HCEC 1CT (cell line): Measurements from ENCODE around the gene HNRNPUL2.
"Not testable (repeated sequence)": the region's sequence is repeated elsewhere in the genome, so short reads cannot be mapped to it uniquely, and the experiment has no call there.

Experiments used
- DNase-seq: peaks from one replicate; pipeline ENCODE4 v3.0.0-alpha.2; 2017

Gene HNRNPUL2

DNA sequence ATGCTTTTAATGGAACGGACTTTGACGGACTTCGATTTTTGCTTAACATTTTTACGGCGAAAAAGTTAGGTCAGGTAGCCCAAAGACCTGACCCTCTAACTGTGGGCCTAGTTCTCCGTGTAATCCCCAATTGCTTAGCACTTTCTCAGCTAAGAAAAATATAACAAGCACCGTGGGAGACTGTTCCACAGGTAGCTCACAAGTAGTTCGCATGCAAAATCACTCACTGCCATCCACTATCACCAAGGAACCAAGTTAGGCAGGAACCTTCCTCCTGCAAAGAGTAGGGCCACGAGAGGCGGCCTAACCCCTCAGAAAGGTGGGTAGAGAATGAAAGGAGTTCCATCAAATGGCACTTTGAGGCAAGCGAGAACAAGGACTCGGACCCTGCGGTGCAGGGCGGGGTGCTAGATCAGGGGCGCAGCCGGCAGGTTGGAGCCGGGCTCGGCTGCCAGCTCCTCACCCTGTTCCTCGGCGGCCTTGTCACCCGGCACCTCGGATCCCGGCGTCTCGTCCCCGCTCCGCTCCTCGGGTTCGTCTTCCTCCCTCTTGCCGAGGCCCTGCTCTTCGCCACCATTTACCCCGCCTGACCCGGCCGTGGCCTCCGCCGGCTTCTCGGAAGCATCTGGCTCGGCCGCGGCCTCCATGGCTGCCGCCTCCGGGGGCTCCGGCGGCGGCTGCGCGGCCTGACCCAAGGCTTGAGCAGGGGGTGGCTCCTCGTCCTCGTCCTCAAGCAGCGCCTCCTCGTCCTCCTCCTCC is 922 bp downstream of the HNRNPUL2 start:
- DNase-seq = no peak

DNA sequence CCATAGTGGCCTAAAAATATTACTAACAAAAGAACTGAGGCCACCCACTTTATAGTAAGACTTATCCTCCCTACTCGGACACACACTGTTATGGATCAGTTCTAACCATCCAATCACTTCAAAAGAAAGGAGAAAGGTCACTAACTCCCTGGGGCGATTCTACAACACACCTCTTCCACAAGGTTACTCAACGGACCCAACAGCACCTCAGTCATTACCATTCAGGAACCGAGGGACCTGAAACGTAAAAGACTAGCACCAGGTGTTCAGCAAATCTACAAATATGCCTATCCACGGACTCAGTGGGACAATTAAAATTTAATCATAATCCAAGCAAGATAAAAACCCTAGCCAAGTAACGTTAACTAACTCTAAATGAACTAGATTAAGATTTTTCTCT is 1.6 kb downstream of the HNRNPUL2 start:
- DNase-seq = no peak

DNA sequence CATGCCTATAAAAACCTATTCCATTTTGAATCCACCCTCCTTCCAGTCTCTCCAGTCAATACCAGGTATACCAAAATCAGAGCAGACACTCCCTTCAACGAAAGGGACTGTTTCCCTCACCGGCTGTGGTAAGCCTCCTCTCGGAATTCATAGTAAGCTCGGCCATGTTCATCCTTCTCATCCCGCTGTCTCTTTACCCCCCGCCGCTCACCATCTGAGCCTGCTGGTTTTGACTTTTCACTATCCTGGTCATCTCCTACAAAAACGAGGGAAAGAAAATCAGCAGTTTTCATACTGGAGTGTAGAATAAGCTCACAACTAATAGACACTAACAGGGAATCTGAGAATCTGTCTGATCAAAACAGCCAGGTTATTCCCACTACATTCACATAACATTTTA is 3.1 kb downstream of the HNRNPUL2 start:
- no peak for DNase-seq

DNA sequence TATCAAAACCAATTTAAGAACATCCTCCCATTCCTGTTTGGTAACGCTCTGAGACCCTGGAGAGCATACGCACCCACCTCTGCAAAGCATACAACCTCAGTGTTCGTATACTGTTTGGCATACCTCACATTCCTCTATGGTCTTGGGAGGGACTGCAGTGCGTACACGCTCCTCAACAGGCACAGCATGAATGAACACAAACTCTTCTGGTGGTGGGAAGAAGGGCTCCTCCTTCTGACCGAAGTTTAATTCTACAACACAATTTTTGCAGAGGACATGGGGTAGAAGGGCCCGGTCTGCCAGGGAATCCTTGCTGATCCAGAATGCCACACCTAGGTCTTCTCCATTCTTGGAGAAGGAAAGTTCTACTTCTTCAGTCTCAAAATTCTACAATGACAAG is 5.3 kb downstream of the HNRNPUL2 start:
- peak; percentile 17 for DNase-seq

DNA sequence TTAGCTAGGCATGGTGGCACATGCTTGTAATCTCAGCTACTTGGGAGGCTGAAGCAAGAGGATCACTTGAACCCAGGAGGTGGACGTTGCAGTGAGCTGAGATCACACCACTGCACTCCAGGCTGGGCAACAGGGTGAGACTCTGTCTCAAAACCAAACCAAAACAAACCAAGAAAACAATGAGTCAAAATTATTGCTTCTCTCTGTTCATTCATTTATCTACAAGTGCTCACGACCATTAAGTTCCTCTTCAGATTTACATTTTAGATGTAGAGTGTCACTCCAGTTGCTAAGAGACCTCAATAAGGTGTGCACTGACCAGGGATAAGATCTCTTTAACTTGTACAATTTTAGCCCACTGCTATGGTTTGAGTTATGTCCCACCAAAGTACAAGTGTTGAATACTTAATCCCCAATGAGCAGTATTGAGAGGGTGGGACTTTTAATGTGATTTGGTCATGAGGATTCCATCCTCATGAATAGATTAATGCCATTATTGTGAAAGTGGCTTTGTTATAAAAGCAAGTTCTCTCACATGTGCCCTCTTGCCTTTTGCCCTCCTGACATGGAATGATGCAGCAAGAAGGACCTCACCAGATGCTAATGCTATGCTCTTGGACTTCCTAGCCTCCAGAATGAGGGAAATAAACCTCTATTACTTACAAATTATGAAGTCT is 7.8 kb downstream of the HNRNPUL2 start:
- DNase-seq = no peak

DNA sequence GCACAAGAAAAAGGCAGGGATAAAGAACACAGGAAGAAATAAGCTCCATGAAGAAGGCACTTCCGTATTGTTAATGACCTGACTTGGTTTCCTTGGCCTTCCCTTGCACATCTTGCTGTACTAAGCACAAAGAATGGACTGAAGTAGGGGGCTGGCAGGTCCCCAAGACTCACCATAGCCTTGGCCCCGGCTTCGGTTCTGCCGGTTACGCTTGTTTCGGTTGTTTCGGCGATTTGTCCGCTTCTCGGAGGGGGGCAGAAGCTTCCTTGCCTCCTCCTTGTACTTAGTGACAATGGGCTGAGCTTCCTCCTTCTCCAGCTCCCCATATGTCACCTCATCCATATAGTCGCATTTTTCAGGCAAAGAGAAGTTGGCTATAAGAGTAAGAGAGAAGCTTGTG is 10.4 kb downstream of the HNRNPUL2 start:
- no peak for DNase-seq

DNA sequence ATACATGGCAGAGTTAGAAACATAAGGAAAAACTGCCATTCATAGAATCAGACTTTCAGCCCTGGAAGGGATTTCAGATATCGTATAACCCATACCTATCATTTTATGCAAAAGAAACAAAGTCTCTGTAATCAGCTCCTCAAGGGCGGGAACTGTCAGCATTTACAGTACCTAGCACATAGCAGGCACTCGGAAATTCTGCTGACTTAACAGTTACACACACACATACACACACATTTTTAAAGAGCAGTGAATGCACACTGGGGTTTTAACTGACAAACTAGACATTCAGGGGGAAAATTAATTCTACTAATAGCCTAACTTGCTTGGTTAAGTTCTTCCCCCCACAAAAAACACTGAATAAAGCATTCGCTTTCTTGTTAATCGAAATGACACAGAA is 11.1 kb downstream of the HNRNPUL2 start:
- no peak for DNase-seq

DNA sequence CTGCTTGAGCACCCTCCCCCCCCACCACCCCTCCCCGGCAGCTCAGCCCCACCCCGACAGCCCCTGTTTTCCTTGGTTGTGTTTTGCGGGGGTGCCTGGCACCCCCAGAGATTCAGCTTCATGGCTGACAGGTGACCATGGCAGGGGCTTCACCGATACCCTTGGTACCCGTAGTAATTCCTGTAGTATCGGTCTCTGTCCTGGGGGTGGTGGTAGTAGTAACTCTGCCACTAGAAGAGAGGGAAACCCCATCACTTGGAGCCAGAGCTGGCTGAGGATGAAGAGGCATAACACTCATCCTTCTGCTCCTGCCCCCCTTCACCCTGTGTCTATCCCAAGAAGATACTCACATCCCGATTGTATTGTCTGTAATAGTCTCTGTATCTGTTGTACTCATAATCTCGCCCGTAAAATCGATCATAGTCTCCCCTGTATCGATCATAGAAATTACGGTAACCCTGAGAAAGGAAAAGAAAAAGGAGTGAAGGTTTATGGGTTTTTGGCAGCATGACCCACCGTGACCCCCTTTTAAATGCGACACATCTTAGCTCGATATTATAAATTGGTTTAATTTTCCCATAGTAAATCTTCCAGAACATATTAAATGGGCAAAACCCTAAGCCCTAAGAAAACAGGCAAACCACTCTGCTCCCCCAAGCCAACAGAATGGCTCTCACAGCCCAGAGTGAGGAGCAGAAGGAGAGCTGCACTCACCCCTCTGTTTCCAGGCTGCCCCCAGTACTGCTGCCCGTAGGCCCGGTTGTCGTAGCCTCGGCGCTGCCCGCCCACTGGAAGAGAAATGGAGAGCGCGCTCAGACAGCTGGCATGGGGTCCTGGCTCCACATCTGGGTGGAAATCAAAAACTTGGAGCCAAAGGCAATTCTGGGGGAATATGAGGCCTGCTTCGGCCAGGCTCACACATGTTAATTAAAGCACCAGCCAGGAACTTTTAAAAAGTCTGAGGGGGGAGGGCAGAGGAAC is 11.8 kb downstream of the HNRNPUL2 start:
- DNase-seq = no peak

DNA sequence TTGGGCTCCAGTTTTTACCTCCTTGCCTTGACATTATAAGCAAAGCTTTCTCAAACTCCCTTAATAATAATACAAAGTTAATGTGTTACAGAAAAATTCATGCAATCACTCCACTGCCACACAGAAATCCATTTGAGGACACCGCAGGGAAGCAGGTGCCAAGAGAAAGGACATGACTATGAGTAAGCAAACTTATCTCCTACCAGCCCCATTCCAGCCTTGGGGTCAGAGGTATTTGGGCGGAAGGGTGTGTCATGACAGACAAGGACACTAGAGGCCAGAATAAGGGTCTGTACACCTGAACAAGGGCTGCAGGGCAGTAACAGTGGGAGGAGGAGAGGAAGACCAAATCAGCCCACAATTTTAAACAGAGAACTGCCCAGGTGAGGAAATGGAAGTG is 13.9 kb downstream of the HNRNPUL2 start:
- no peak for DNase-seq

DNA sequence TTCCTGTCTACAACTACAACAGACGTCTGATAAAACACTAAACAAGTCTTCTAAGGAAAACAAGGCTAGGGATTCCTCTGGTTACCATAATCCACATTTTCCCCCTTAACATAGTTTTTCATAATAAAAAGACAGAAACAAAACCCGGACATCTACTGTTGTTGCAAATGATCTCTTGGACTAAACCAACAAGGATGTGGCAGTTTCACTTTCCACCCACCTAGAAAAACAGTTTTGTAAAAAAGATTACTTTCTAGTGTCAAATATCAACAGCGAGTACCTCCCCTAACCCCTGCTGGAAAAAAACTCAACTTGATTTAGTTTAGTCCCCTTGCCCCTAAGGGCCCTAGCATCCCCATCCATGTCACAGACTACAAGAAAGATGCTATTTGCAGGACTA is 14.4 kb downstream of the HNRNPUL2 start:
- DNase-seq = no peak

DNA sequence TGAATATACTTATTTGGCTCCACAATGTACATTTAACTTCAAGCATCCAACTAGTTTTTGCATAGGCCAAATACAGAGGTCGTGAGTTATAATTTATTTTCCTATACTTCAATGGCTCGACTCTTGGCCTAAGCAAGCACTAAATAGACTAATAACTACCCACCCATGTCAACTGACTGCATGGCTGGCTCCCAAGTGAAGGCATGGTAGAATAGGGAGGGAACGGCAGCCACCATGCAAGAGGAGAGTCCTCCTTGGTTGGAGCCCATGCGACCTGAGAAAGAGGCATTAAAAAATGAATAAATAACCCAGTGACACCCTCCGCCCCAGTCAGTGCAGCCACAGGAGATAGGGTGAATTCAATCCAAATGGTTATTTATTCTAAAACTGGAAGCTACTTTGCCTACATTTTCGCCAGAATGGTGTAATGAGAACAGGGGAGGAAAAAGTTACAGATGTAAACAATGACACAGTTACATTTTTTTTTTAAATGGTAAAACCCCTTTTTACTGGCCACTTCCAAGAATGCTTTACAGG is 14.9 kb downstream of the HNRNPUL2 start:
- DNase-seq = no peak

DNA sequence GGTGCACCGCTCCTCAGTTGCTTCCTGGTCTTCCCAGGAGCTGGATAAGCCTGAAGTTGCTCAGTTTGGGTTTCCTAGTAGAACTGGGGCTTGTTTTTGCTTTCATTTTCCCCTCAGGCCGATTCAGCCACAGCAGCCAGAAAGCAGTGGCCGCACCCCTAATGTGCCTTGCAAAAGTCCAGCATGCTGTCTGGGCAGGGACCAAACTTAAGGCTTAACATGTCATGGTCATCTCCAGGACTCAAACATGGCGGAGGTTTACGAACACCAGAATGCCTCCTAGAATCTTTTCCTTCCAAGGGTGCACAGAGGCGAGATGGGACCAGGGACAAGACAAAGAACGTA is 17.3 kb downstream of the HNRNPUL2 start:
- no peak for DNase-seq

DNA sequence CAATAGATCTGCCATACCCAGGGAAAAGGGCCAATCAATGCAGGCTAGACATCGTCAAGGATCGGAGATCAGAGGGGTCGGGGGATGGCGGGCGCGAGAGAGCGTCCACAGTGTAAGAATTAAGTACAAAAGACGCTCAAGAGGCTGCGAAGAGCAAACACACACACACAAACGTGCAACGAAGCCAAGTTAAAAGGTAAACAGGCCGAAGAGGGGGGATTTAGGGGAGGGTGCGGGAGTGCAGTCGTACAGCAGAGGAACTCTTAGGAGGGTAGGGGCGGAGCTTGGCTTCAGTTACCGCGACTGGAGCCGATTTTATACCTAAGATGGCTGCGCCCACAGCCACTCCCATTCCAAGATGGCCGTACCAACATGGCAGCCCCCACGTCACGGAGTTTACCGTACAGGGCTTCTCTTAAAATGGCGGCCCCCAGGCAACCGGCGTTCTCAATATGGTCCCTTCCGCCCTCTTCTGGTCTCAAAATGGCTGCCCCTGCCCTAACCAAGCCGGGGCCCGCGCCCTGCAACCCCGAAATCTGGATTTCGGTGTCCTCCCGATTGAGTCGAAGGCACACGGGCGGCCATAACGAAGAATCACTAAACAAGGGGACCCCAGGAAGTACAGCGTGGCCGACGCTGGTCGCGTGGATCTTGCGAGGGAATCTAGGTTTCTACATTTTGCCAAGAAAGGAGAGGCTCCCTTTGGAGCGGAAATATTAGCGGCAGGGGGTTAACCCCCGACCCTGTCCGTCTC is 17.8 kb downstream of the HNRNPUL2 start:
- peak; percentile 98 for DNase-seq

DNA sequence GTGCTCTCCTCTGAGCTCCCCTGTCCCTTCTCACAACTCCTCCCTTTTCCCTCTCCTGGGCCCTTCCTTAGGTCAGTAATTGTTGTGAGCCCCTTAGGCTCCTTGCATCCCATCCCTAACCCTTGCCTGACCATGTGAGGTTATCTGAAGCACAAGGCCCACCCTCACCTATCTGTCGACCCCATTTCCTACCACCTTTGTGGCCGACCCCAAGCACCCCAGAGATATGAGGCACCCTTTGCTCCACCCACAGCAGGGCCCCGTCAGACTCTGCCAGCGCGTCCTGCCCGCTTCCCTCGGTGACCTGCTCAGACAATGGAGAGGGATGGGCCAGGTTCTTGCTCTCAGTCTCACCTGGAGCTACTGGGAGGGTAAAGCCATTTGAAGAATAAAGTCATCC is 18.5 kb downstream of the HNRNPUL2 start:
- DNase-seq = no peak

DNA sequence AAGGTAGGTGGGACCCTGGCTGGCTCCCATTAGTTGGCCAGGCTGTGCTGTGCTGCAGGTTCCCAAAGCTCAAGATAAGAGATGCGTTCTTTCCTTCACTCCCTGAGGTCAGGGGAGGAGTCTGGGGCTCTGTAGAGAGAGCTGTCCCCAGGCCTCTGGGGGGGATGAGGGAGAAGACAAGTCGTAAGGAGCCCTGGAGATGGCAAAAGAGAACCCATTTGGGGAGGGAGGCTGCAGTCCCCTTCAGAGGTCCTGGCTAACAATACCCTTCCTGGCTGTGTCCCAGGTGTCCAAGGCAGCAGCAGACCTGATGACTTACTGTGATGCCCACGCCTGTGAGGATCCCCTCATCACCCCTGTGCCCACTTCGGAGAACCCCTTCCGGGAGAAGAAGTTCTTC is 18.9 kb downstream of the HNRNPUL2 start:
- DNase-seq = no peak

DNA sequence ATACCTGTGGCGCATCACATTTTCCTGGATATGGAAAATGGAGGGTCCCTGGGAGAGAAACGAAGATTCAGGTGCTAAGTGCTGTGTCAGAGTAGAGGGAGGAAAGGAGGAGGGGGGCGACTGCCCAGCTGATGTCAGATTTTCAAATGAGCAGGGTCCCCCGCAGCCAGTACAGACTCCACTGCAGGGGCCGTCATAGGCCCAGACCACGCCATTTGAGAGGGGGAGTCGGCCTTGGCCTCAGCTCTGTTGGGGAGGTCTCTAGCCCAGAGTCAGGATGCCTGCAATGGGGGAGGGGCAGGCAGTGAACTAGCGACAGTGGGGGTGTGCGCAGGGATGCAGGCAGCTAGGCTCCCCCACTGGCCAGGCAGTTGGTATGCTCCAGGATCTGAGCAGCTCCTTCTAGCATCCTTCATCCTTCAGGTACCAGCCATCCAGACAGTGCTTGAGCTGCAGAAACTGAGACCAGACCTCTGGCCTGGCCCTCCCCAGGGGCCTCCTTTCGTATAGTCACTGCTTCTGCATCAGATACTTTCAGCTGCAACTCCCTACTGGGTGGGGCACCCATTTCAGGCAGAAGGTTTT is 19.9 kb downstream of the HNRNPUL2 start, which contains the start of the genes BSCL2 and GNG3:
BSCL2 (minus strand) TSS at position 148 of the 585 bp plus-strand sequence. CDS start 229 bp downstream, outside the sequence.
GNG3 (plus strand) TSS at position 400 of the 585 bp plus-strand sequence. CDS start 620 bp downstream, outside the sequence.
- no peak for DNase-seq

DNA sequence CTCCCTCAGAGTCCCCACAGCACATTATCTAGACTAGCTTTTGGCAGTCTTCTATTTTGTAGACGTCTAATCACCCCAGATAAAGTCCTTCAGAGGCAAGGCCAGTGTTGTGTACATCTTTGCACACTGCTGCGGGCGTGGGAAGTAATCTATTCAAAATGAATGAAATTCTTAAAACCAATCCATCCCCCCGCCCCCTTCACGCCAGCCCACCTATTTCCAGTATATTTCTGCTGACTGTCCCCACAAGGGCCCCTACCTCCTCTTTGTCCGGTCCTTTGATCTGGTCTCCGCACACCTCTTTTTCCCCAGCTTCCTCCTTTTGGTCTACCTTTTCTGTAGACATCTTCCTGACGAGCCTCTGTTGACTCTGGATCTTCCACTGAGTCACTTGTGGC is 20.4 kb downstream of the HNRNPUL2 start:
- DNase-seq = no peak

DNA sequence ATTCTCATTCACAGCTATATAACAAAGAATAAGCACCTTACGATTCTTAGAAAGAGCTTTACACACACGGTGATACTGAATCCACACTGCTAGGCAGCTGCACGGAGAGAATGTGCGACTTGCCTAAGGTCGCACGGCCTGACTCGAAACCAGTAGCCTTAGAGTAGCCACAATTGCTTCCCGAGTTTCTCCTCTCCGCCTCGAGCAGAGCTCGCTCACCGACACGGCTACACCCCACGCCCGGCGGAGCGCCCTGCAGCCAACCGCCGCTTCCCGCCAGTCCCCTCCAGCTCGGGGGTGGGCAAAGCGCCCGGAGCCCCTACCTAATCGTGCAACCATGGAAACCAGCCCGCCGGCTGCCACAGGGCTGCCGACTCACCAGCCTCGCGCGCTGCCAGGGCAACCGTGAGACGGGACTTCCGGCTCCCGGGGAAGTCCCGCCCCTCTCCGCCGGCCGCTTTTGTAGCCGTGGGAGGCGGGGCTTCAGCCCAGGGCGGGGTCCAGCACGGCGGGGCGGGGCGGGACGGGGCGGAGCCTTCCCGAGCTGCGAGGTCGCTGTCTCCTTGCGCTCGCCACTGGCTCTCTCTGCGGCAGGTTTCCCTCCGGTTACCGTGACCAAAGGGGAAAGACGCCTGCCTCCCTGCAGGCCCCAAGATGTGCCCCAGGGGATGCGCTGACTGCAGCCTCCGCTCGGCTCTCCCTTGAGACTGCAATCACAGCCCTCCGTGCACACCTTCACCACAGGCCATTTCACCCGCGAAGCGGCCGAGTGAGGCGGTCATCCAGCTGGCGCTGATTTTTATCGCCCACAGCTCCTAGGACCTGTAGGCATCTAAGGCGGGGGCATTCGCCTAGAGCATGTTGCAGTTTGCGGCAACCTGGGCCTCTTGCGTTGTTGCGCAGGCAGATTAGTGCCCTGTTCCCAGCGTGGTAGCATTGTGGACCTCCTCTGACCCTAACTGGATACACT is 21.1 kb downstream of the HNRNPUL2 start:
- peak; percentile 92 for DNase-seq

DNA sequence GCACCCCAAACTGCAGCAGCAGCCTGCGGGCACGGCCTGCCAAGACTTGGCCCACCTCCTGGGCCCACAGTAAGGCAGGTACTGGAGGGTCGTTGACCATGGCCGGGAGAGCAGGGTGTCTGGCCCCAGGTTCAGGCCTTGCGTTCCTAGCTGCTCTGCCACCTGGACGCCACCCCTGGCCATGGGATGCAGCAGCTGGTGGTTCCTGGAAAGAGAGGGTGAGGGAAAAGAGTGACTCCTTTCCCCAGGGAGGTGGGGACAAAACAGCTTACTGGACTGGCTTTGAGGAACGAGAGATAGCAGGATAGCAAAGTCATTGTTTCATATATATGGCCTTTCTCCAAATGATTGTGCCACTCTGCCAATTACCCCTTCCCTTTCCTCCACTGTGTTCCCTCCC is 21.8 kb downstream of the HNRNPUL2 start:
- DNase-seq = no peak

DNA sequence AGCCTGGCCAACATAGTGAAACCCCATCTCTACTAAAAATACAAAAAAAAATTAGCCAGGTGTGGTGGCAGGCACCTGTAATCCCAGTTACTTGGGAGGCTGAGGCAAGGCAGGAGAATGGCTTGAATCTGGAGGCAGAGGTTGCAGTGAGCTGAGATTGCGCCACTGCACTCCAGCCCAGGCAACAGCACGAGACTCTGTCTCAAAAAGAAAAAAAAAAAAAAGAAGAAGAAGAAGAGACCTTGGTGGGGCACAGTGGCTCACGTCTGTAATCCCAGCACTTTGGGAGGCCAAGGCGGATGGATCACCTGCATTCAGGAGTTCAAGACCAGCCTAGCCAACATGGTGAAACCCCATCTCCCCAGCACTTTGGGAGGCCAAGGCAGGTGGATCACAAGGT is 23.3 kb downstream of the HNRNPUL2 start:
- DNase-seq = not testable (repeated sequence)

DNA sequence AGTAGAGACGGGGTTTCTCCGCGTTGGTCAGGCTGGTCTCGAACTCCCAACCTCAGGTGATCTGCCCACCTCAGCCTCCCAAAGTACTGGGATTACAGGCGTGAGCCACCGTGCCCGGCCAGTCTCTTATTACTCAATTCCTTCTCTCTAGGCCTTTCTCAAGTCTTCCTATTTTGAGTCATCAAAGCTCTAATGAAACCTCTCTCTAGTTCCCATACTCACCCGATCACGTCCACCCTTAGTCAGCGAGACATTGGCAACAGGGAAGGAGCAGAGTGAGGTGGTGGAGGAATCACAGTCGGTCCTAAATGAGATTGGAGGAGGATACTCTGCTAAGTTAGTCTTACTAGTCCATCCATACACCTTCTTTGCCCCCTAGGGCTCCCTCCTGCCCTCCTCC is 25.0 kb downstream of the HNRNPUL2 start:
- DNase-seq = no peak
